ENCODE results near the gene DLG5. TPM values are rescaled to one million over a fixed set of nuclear protein-coding genes. Genes with fewer than 3 reads are reported as not detected.
"Not testable (repeated sequence)": the region's sequence is repeated elsewhere in the genome, so short reads cannot be mapped to it uniquely, and the experiment has no call there.

The DLG5 gene
- total RNA-seq, 1 donor from 2014 or later, result 34.6 TPM

- no peak for DNase-seq
Measured at GRCh38 chr10:77768039-77768438, 158.5 kb downstream of the DLG5 start.

- DNase-seq, result peak; percentile 16
Measured at GRCh38 chr10:77763453-77764430, 162.8 kb downstream of the DLG5 start.

DNA sequence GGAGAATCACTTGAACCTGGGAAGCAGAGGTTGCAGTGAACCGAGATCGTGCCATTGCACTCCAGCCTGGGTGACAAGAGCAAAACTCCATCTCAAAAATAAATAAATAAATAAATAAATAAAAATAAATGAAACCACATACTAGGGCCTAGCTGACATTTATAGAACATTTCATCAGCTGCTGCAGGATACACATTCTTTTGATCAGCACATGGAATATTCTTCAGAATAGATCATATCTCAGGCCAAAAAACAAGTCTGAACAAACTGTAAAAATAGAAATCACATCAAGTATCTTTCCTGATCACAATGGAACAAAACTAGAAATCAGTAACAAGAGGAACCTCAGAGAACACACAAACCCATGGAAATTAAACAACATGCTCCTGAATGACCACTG is 168.1 kb downstream of the DLG5 start:
- not testable (repeated sequence) for DNase-seq

- DNase-seq, result peak; percentile 54
Measured at GRCh38 chr10:77756319-77757232, 170.0 kb downstream of the DLG5 start.

DNA sequence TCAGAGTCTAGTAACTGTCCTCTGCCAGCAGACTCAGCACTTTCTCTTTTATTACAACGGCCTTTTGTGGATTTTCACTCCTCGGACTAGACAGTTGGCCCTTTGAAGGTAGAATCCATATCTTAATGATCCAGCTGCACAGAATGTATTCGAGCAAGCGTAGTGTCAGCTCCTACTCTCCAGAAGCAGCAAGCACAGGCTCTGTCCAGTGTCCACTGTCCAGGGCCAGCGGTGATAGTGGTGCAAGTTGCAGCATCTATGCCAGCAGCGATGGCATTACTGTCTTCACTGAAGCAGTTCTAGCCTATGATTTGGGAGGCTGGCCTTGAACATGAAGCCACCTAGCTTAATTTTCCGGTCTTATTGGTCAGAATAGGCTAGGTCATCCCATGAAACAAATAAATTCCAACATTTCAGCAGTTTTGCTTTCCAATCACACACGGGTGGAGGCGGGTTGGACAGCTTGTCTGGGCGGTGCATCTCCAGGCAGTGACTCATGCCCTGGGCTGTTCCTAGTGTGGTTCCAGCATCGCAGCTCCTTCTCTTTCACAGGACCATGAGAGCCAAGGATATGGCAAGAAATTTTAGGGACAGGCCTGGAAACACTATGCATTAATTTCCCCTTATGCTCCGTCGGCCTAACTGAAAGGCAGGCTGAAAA is 180.4 kb downstream of the DLG5 start:
- DNase-seq, result no peak

- peak; percentile 36 for DNase-seq
Measured at GRCh38 chr10:77744245-77744644, 182.3 kb downstream of the DLG5 start.

DNA sequence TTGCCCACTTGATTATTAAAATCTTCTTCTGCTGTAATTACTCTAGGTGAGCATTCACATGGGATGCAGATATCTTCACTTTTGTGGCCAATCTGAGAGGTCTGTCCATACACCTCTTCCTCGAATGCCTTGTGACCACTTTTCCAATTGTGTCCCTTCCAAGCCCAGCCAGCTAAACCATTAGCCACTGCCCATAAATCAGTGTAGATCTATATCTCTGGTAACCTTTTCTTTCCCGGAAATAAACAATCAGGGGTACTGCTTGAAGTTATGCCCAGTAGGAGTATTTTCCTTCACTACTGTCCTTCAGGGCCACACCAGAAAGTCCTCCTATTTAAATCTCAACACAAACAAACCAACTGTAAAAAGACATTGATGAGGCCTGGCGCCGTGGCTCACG is 184.4 kb downstream of the DLG5 start:
- DNase-seq, result no peak

DNA sequence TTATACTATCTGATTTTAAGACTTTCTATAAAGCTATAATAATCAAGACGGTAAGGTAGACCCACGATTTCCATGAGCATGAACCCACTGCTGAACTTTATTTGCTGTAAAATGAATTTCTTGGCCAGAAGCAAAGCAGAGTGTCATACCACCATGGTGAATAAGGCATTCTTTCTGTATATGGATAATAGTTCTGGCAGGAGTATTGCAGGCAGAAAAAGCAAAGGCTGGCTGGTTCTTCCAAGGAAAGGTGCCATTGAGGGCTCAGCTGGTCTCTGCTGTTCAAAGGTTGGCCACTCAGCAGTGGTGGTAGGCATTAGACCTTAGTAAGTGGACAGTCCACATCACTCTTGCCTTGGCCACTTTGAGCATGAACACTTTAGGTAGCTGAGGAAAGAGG is 184.8 kb downstream of the DLG5 start:
- DNase-seq, result no peak

Small RNA genes lying within 50 kb of the gene (small RNA-seq; reads per million reads assigned to genes)
- gene RF00017 (ENCODE audit: low replicate concordance) (not detected), gene RN7SL284P (ENCODE audit: low replicate concordance) (not detected), gene RNU6-1266P (ENCODE audit: low replicate concordance) (not detected)

Other genes with a start within 250 kb of the DLG5 start
- gene POLR3A, start 102.8 kb upstream of the DLG5 start, total RNA-seq, result 23.6 TPM
- 2,828 TPM for gene RPS24, start 107.1 kb upstream of the DLG5 start, total RNA-seq